OCI-LY1 (cell line): ENCODE measurements around the gene SUMO4.

ENCODE experiments used
- H2AFZ ChIP-seq: fragments of 200-600 bp; sonication (generic), shearing (Covaris generic); 2 replicates; pipeline ENCODE4 v1.6.0; 2014; ENCODE audit warnings: antibody characterized with exemption, mild to moderate bottlenecking, low read length
- H3F3A ChIP-seq: fragments of 200-600 bp; sonication (generic), shearing (Covaris generic); 2 replicates; pipeline ENCODE4 v1.6.0; 2014; ENCODE audit warnings: mild to moderate bottlenecking, antibody characterized with exemption, low read length, moderate library complexity; ENCODE audit not compliant: insufficient read depth
- H3K27ac ChIP-seq: fragments of 200-600 bp; sonication (generic); 2 replicates; pipeline ENCODE4 v1.5.1; 2014; ENCODE audit warnings: low read length, mixed run types, mild to moderate bottlenecking, low read depth; ENCODE audit not compliant: poor library complexity, severe bottlenecking
- H3K27me3 ChIP-seq: fragments of 200-600 bp; sonication (generic); 2 replicates; pipeline ENCODE4 v1.6.0; 2014; ENCODE audit warnings: antibody characterized with exemption, mild to moderate bottlenecking, low read length, moderate library complexity; ENCODE audit not compliant: insufficient read depth
- H3K36me3 ChIP-seq: fragments of 200-600 bp; sonication (generic); 2 replicates; pipeline ENCODE4 v1.6.1; 2014; ENCODE audit warnings: mild to moderate bottlenecking, antibody characterized with exemption, low read length, moderate library complexity, mixed read lengths; ENCODE audit not compliant: insufficient read depth
- H3K4me1 ChIP-seq: fragments of 200-600 bp; sonication (generic); 2 replicates; pipeline ENCODE4 v1.5.1; 2014; ENCODE audit warnings: mild to moderate bottlenecking, low read length, moderate library complexity; ENCODE audit not compliant: insufficient read depth, severe bottlenecking
- H3K4me2 ChIP-seq: fragments of 200-600 bp; sonication (generic), shearing (Covaris generic); 2 replicates; pipeline ENCODE4 v1.6.1; 2014; ENCODE audit warnings: low read length
- H3K4me3 ChIP-seq: fragments of 200-600 bp; sonication (generic); 2 replicates; pipeline ENCODE4 v1.5.1; 2014; ENCODE audit warnings: low read length, low read depth, mild to moderate bottlenecking, mixed read lengths; ENCODE audit not compliant: poor library complexity, severe bottlenecking
- H3K79me2 ChIP-seq: fragments of 200-600 bp; shearing (Covaris generic); 2 replicates; pipeline ENCODE4 v1.6.1; 2016; ENCODE audit warnings: mixed run types, low read length, mixed read lengths; ENCODE audit not compliant: insufficient read depth
- H3K9ac ChIP-seq: fragments of 200-600 bp; sonication (generic), shearing (Covaris generic); 2 replicates; pipeline ENCODE4 v1.6.1; 2014; ENCODE audit warnings: mild to moderate bottlenecking, low read length, mixed read lengths
- H3K9me2 ChIP-seq: fragments of 200-600 bp; sonication (generic), shearing (Covaris generic); 2 replicates; pipeline ENCODE4 v1.6.1; 2014; ENCODE audit warnings: low read depth, mild to moderate bottlenecking, low read length, mixed read lengths
- H3K9me3 ChIP-seq: fragments of 200-600 bp; shearing (Covaris generic); 2 replicates; pipeline ENCODE4 v1.6.1; 2014; ENCODE audit warnings: low read length, mixed read lengths
- H4K20me1 ChIP-seq: fragments of 200-600 bp; sonication (generic), shearing (Covaris generic); 2 replicates; pipeline ENCODE4 v1.6.0; 2016; ENCODE audit warnings: mild to moderate bottlenecking, low read length; ENCODE audit not compliant: insufficient read depth
- EZH2 ChIP-seq: fragments of 200-600 bp; sonication (generic), shearing (Covaris generic); IDR thresholded peaks from 2 replicates; pipeline ENCODE4 v1.8.0; 2017; ENCODE audit warnings: borderline replicate concordance, mixed run types, mild to moderate bottlenecking, antibody characterized with exemption, low read length, moderate library complexity, mixed read lengths
- TF ChIP-seq, protein P1 (sequence below): fragments of 200-600 bp; sonication (generic), shearing (Covaris generic); IDR thresholded peaks from 2 replicates; pipeline ENCODE4 v1.5.1; 2017; ENCODE audit warnings: mild to moderate bottlenecking, antibody characterized with exemption, low read length, moderate library complexity, mixed read lengths

SUMO4 gene

DNA sequence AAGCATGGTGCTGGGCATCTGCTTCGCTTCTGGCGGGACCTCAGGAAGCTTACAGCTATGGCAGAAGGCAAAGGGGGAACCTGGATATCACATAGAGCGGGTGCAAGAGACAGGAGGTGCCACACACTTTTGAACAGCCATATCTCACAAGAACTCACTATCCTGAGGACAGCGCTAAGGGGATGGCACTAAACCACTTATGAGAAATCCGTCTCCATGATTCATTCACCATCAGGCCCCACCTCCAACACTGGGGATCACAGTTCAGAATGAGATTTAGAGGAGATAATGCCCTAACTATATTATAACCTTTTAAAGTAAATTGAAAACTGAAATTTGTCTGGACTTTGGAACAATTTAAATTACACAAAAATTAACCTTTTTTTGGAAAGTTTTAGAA, 37.8 kb upstream of the SUMO4 start:
- H4K20me1 ChIP-seq: no peaks in the 10 kb centered on the region
- no peak for TF ChIP-seq EZH2
- TF ChIP-seq, protein P1, sequence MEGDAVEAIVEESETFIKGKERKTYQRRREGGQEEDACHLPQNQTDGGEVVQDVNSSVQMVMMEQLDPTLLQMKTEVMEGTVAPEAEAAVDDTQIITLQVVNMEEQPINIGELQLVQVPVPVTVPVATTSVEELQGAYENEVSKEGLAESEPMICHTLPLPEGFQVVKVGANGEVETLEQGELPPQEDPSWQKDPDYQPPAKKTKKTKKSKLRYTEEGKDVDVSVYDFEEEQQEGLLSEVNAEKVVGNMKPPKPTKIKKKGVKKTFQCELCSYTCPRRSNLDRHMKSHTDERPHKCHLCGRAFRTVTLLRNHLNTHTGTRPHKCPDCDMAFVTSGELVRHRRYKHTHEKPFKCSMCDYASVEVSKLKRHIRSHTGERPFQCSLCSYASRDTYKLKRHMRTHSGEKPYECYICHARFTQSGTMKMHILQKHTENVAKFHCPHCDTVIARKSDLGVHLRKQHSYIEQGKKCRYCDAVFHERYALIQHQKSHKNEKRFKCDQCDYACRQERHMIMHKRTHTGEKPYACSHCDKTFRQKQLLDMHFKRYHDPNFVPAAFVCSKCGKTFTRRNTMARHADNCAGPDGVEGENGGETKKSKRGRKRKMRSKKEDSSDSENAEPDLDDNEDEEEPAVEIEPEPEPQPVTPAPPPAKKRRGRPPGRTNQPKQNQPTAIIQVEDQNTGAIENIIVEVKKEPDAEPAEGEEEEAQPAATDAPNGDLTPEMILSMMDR: no peak
- H3K4me3 ChIP-seq: no peak overlapping the region
- no peaks in the 10 kb centered on the region for H3F3A ChIP-seq
- H3K36me3 ChIP-seq: peaks cover 13% of the 10 kb centered on the region
- H3K79me2 ChIP-seq: peaks cover 74% of the 10 kb centered on the region
- H3K4me2 ChIP-seq: no peak overlapping the region
- H3K9ac ChIP-seq: no peak overlapping the region
- H3K27ac ChIP-seq: no peak overlapping the region
- no peak overlapping the region for H2AFZ ChIP-seq
- H3K9me3 ChIP-seq: no peaks in the 10 kb centered on the region
- H3K9me2 ChIP-seq: no peaks in the 10 kb centered on the region
- peaks cover 5% of the 10 kb centered on the region for H3K4me1 ChIP-seq
- H3K27me3 ChIP-seq: no peaks in the 10 kb centered on the region

DNA sequence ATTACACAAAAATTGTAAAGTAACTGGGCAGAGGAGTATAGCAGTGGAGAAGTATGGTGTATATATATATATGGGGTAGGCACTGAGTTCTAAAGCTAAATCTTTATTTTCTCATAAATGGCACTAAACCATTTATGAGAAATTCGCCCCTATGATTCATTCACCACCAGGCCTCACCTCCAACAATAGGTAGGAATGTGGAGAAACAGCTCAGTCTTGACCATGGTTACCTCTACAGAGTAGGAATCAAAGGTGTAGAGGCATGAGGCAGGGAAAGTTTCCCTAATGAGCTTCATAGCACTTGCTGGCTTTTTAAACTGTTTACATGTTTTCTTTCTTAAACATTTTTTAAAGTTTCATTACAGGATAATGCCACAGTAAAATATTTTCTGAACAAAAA, 36.9 kb upstream of the SUMO4 start:
- Histone ChIP-seq H4K20me1 (no peaks in the 10 kb centered on the region), H3K4me2 (no peak overlapping the region), H3K9me3 (no peaks in the 10 kb centered on the region), H2AFZ (no peak overlapping the region), H3K4me3 (no peak overlapping the region), H3K9ac (no peak overlapping the region), H3K27me3 (no peaks in the 10 kb centered on the region), H3K79me2 (peaks cover 80% of the 10 kb centered on the region), H3K9me2 (no peaks in the 10 kb centered on the region), H3K4me1 (peaks cover 5% of the 10 kb centered on the region), H3K27ac (no peak overlapping the region), H3F3A (no peaks in the 10 kb centered on the region), H3K36me3 (peaks cover 13% of the 10 kb centered on the region)
- TF ChIP-seq, protein P1: no peak
- no peak for TF ChIP-seq EZH2

DNA sequence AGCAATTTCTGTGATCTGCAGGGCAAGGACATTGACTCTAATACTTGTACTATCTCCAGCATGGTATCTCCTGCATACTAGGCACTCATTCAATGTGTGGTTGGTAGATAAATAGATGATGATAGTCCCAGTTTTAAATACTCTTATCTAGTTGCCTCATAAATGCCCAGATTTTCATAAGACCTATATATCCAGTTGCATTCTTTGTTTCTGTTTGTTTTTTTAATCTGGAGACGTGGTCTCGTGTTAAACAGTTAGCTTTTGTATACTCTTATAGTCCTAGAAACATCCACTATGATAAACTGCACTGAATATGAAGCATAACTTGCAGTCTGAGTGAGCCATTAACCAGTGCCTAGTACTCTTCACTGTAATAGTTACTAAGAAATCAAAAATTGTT, 35.5 kb upstream of the SUMO4 start:
- Histone ChIP-seq H3F3A (no peaks in the 10 kb centered on the region), H3K4me2 (no peak overlapping the region), H3K4me3 (no peak overlapping the region), H3K9me3 (no peaks in the 10 kb centered on the region), H4K20me1 (no peaks in the 10 kb centered on the region), H3K27ac (no peak overlapping the region), H3K79me2 (peaks cover 81% of the 10 kb centered on the region), H3K9me2 (no peaks in the 10 kb centered on the region; the same call in 1 of the 2 replicates), H2AFZ (no peak overlapping the region), H3K4me1 (peaks cover 5% of the 10 kb centered on the region), H3K9ac (no peak overlapping the region), H3K27me3 (no peaks in the 10 kb centered on the region), H3K36me3 (peaks cover 10% of the 10 kb centered on the region)
- no peak for TF ChIP-seq EZH2
- TF ChIP-seq, protein P1: no peak
